Pulmonary artery endothelial cell (primary cell): ENCODE measurements around the gene SMLR1. TPM values are rescaled to one million over a fixed set of nuclear protein-coding genes. Genes with fewer than 3 reads are reported as not detected.
"Not testable (repeated sequence)": the region's sequence is repeated elsewhere in the genome, so short reads cannot be mapped to it uniquely, and the experiment has no call there.

Experiments
- DNase-seq: peaks from one replicate; pipeline ENCODE4 v3.0.0-alpha.2; 2011; ENCODE audit warnings: low read depth, low spot score
- total RNA-seq: library from RNA; depleted of rRNA; stranded (reverse); fragments of >200 nt; gene quantifications from 2 replicates; pipeline ENCODE4 v1.2.3, GENCODE V29; 2014

Gene SMLR1
- not detected in 2 replicates for total RNA-seq

- no peak for DNase-seq
Measured at GRCh38 chr6:130827247-130828149, at the start of gene SMLR1. SMLR1 (plus strand) TSS chr6:130827406; CDS start chr6:130827414, 8 bp downstream.

GRCh38 chr6:130778946-130779657 is 48.1 kb upstream of the SMLR1 start:
- DNase-seq, result no peak

GRCh38 chr6:130779658-130780033 is 47.6 kb upstream of the SMLR1 start:
- no peak for DNase-seq

- no peak for DNase-seq
Measured at GRCh38 chr6:130780122-130780521, 47.1 kb upstream of the SMLR1 start.

GRCh38 chr6:130781557-130781956 is 45.6 kb upstream of the SMLR1 start:
- DNase-seq, result no peak

- DNase-seq, result no peak
Measured at GRCh38 chr6:130783416-130784107, 43.6 kb upstream of the SMLR1 start.

GRCh38 chr6:130787726-130788500 is 39.3 kb upstream of the SMLR1 start:
- DNase-seq, result no peak

GRCh38 chr6:130788954-130789353 is 38.3 kb upstream of the SMLR1 start:
- no peak for DNase-seq

- DNase-seq, result no peak
Measured at GRCh38 chr6:130794010-130794697, 33.1 kb upstream of the SMLR1 start.

GRCh38 chr6:130794738-130795137 is 32.5 kb upstream of the SMLR1 start:
- DNase-seq, result no peak

- DNase-seq, result peak; percentile 73
Measured at GRCh38 chr6:130796313-130796905, 30.8 kb upstream of the SMLR1 start.

GRCh38 chr6:130797061-130797460 is 30.1 kb upstream of the SMLR1 start:
- DNase-seq, result no peak

- not testable (repeated sequence) for DNase-seq
Measured at GRCh38 chr6:130801368-130801767, 25.8 kb upstream of the SMLR1 start.

GRCh38 chr6:130810307-130811030 is 16.7 kb upstream of the SMLR1 start:
- DNase-seq, result no peak

- DNase-seq, result no peak
Measured at GRCh38 chr6:130811932-130812331, 15.3 kb upstream of the SMLR1 start.

- no peak for DNase-seq
Measured at GRCh38 chr6:130814506-130814905, 12.7 kb upstream of the SMLR1 start.

GRCh38 chr6:130815200-130816071 is 11.8 kb upstream of the SMLR1 start:
- DNase-seq, result no peak

GRCh38 chr6:130822736-130823135 is 4.5 kb upstream of the SMLR1 start:
- no peak for DNase-seq
